CD4-positive, alpha-beta T cell treated with Interleukin-17A for 1 hour (primary cell): ENCODE data around the gene WDR48.

ENCODE experiments used
- DNase-seq: peaks from one replicate; pipeline ENCODE4 v3.0.0-alpha.2; 2020

WDR48 gene

DNA sequence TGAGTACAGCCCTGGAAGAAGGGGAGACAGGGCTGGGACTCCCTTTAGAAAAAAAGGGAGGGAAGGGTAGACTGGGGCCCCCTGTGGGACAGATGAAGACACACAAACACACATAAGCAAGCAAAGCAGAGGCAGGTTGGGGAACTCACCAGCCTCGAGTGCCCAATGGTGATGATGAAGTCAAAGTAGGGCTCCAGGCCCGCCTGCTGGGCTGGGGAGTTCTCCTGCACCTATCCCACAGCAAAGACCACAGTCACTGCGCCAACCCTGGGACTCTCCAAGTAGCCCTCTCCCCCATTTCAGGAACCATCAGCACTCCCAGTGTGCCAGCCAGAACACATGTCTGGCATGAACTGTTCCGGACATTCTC is 51.5 kb downstream of the WDR48 start:
- DNase-seq = no peak

DNA sequence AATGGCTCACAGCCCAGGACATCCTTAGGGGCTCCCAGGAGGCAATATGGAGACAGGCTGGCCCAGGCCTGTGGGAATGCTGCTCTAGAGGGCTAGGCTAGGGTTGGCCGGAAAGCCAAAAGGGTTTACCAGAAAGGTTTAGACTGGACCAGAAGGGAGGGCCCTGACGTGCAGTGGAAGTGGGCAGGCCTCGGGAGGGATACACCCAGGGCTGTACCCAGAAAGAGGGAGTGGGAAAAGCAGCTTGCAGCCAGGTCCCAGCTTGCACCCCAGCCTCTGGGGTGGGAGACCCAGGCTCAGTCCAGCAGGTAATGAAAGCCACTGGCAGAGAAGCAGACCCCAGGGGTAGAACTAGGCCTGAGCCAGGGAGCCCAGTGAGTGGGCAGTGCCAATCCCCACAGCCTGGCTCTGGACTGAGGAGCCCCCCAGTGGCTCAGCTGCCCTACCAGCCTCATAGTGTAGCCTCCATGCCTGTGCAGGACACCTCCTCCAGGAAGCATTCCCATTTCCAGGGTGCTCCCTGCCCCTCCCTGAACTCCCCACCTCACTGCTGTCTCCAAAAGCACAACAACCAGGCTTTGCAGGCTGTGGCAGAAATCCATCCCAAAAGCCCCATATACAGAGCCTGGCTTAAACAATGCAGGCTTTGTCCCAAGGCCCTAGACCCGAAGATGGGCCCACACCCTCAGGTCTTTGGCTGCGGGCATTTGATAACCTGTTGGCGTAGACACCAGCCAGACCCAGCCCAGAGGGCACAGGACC is 52.2 kb downstream of the WDR48 start:
- no peak for DNase-seq

DNA sequence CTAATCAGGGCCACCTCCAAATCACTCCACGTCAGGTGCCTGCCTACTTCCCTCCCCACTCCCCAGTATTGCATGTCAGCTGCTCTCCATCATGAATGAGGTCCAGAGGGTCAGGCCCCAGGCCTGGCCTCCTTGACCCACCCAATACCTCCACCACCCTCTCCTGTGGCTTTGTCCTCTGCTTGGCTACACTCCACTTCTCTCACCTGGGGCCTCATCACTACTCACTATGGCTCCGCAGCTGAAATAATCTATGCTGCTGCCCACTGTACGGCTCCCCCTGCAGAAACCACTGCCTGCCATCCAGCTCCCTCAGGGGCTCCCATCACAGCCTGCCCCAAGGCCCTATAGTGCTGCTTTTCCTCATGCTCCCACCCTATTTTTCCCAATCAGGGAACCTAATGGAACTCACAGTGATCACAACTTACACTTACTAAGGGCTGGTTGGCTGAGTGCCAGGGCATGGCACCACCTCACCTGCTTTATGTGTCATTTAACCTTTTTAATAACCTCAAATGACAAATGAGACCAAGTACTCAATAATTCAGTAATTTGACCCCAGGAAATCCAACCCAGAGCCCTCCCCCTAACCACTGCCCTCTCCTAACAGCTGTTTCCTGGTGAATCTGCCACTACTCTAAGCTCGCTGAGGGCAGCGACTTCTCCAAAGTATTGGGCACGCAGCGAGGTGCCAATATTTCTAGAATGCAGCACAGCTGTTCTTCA is 53.3 kb downstream of the WDR48 start:
- DNase-seq = no peak

DNA sequence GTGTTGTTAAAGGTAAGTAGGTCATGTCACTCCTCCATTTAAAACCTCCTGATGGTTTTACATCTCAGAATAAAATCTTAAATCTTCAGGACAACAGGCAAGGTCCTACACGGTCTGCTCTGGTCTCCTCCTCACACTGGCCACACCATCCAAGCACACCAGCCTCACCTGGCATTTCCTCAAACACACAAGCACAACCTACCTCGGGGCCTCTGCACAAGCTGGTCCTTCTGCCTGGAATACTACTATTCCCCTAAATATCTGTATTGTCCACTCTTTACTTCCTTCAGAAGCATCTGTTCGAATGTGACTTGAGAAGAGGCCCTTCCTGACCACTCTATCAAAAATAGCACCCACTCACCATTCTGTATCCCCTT is 53.9 kb downstream of the WDR48 start:
- no peak for DNase-seq

DNA sequence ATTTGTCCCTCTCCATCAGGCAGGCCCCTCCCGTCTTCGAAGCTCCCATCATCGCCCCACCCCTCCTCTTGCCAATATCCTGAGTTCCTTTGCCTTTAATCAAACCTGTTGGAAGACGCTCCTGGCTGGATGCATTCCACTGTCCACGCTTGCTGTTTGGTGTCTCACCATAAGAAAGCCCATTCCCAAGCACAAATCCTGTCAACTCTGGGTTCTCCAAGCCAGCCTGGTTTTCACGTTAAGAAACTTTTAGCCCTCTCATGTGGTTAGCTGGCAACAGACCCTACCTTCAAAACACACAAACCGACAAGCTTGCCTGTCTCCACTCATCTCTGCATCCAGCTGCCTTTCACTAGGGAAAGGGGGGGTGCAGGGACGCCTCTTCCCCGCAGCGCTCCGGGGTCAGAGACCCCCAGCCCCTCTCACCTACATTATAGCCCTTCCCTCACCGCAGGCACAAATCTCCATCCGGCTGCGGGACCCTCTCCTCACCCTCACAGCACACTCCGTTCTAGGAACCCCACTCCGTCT is 54.5 kb downstream of the WDR48 start:
- DNase-seq = no peak

DNA sequence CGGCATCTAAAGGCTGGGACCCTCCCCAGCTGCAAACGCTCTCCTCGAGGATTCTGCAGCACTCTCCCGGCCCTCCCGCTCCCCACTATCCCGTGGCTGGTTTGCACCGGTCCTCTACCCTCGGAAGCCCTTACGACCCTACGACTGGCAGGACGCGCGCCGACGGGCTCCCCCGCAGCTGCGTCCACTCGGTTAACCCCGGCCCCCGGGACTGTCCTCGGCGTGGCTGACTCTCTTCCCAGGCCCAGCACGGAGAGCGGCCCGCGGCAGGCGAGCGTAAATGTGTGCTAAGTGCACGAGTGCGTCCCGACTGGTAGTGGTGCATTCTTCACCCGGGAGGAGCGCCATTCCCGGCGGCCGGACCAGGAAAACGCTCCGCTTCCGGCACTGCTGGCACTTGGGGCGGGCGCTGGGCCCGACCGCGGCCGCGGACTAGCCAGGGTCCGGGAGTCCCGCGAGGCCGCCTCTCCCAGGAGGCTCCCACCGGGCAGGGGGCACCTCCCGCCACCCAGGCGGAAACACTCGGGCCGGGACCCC is 55.1 kb downstream of the WDR48 start:
- no peak for DNase-seq

DNA sequence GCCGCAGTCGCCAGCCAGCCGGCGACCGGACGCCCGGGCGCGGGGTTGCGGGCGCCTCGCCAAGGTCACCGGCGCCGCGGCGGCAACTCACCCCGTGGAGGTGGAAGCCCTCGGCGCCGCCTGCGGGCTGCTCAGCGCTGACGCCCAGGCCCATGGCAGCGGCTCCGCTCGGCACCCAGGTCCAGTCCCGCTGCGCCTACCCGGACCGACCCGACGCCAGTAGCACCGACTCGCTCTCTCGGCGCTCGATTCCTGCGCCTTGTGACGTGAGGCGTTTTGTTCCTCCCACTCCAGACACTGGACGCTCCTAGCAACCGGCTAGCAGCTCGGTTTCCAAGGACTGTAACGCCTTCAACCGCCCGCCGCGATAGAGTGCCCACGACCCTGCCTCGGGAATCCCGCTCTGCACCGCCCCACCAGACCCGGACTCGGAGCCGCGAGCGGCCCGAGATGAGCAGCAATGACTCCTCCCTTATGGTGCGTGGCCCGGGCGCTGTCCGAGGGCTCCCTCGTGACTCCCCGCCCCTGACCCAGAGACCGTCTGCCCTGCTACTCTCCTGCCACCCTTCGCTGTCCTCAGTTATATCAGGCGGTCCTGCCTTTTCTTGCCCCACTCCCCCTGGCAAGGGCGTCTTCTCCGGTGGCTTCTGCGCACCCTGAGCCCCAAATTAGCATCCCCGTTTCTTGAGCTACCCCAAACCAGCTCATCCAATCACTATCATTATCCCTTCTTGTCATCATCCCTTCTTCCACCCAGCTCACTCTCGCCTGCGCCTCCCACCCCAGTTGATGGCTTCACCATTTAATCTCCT is 55.8 kb downstream of the WDR48 start, which contains the start of the genes GORASP1 and TTC21A:
TSS of gene GORASP1 (minus strand) at position 240 of the 812 bp plus-strand sequence. CDS start at position 154, 86 bp downstream.
TSS of gene TTC21A (plus strand) at position 293 of the 812 bp plus-strand sequence. CDS start at position 451, 158 bp downstream.
- DNase-seq = peak; percentile 77

DNA sequence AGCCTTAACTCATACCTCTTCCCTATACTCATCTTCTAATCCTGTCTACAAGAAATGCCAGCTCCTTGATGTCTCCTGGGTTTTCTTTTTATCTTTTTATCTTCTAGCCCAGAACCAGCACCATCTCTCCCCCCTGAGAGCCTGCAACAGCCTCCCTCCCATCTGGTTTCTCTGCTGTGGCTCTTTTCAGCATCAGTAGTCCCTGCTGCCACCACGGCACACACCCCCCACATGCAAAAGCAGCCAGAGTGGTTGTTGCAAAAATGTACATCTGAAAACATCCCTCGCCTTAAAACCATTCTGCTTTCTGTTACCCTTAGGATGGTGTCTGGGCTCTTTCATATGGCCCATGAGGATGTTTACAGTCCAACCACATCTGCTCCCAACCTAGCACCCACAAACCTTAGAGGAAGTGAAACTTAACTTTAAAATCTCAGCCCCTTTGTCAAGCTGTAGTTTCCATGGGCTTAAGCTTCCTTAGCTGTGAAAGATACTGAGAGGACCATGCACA is 56.4 kb downstream of the WDR48 start:
- peak; percentile 62 for DNase-seq

DNA sequence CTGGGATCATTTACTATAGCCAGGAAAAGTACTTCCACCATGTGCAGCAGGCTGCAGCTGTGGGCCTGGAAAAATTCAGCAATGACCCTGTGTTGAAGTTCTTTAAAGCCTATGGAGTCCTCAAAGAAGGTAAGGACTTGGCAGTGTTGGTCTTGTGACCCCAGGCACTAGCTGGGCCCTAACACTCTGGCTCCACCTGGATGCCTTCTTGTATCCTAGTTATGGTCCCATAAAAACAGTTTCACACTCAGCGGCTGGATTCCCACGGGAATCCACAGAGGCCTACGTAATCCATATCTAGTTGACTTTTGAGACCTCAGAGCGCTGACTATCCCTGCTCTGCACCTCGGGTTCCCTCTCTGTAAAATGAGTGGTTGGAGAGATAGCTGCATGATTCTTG is 57.3 kb downstream of the WDR48 start:
- DNase-seq = no peak

DNA sequence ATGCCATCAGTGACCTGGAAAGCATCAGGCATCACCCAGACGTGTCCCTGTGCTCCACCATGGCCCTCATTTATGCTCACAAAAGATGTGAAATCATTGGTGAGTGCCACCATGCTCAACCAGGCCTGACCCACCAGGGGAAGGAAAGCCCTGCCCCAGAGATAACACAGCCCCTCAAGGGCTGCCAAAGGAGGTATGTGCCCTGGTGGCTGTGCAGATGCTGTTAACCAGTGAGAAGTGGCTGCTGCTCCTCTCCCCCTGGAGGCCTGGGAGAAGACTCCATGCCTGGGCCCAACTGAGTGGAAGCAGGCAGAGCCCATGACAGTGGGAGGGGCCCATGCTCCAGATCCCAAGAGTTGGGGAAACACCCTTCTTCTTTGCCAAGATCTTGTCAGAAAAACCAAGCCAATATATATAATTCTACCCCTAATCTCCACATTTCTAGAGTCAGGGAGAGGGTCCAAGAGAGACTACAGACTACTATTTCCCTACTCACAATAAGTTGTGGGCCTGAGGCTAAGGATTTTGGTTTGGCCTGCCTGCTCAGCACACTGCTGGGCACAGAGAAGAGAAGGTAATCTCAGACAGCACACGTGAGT is 58.3 kb downstream of the WDR48 start:
- DNase-seq = no peak

DNA sequence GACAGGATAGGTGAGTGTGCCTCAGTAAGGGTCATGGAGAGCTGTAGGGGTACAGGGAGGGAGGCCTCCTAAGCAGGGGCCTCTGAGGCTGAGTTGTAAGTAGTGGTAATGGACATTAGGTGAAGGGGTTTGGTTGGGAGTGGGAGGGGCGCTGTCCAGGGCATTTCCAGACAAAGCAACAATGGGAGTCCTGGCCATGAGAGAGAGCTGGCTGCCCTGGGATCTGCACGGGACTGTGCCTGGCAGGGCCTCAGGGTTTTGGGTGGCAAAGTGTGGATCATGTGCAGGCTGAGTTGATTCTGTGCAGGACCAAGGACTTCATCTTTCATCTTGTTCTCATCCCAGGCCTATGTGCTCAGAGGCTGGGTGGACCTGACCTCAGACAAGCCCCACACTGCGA is 60.3 kb downstream of the WDR48 start:
- DNase-seq = no peak

DNA sequence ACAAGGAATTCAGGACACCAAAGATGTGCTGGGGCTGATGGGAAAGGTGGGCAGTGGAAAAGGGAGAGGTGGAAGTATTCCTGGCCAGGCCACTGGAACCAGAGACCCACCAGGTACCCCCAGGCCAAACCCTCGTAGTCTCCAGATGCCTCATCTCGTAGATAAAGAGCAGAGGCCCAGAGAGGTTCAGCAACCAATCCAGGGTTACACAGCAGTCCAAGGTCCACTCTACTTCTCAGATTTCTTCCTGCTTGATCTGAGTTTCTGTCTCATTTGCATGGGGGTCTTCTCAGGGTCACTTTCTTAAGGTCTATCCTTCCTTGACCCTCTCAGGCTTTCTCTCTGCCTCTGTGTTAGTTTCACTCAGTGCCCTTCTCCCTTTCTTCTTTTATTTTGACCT is 60.7 kb downstream of the WDR48 start:
- DNase-seq = no peak

DNA sequence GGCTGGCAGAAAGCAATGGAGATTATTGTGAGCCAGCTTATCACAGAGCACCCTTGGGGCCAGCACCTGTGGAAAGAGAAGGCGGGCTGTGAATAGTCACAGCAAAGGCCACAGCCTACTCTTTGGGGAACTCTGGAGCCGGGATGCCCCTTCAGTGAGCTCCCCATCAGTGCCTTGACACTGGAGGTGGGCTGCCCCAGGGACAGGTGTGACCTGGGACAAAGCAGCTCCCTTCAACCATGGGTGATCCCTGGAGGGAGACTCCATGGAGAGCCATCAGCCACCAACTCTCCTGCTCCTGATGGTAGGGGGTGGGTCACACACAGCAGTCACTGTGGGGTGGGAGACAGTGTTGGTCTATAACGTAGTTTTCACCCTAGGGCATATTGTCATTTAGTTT is 61.5 kb downstream of the WDR48 start:
- no peak for DNase-seq

DNA sequence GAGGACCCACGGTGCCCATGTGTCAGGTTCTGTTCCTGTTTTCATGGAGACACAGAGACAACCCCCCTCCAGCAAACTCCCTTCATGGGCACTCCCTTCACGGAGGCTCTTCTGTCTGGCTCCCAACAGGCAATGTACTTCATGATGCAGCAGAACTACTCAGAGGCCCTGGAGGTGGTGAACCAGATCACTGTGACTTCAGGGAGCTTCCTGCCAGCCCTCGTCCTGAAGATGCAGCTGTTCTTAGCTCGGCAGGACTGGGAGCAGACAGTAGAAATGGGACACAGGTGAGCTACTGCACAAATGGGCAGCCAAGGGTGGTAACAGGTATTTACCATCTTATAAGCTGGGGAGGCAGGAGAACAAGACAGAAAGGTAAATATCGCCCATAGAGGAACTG is 62.6 kb downstream of the WDR48 start:
- DNase-seq = no peak

DNA sequence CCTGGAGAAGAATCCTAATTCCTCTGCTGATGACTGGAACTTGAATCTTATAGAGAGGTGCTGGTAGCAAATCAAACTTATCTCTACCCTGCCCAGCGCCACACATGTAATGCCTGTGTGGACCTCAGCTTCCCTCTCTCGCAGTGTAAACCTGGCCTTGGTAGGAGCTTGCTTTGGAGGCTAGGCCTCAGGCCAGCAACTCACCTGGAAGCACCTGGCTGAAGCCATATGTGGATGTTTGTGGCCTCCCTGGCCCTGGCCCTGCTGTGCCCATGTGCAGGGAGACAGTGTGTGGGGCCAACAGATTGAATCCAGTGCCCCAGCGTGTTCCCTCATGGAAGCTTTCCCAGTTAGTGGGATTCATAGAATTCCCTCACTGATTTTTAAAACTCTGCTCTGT is 64.1 kb downstream of the WDR48 start:
- DNase-seq = no peak

DNA sequence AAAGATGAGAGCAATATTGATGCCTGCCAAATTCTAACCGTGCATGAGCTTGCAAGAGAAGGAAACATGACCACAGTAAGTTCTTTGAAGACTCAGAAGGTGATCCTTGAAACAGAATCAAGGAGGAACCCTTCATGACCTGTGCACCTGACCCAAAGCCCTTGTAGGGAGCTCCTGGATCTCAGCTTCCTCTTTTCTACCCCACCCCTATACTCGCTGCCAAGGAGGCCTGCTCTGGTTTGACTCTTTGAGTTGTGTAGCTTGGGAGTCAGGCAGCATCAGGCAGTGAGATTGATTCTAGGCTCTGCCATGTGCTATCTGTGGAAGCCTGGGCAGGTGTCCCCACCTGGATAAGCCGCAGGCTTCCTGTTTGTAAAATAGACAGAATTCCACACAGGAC is 66.3 kb downstream of the WDR48 start:
- DNase-seq = no peak

DNA sequence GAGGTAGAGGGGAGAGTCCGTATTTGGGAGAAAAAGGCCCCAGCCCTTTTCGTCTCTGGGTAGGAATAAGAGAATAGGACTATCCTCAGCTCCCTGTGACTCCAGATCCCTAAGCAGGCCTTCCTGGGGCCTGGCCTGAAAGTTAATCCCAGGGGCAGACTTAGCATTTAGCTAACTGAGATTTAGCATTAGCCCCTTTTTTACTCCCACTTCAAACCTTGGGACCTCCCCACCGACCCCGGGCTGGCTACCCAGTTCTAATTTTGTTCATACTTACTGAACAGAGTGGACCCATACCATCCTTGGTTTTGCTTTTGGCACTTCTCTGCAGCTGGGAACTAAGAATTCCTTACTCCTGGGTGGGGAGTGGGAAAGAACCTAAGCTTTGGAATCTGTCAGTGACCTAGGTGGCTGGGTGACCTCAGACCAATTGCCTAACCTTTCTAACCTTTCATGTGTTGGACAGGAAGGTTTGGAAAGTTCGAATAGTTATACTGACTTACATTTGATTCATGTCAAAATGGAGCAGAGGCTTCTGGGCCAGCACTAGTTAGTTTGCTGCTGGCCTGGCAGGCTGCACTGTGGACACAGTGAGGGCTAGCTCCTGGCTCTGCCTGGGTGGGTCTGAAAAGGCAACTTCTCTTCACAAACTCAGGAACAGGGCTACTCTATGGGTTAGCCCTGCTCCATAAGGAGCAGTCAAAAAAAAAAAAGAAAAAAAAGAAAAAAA is 67.3 kb downstream of the WDR48 start:
- no peak for DNase-seq

DNA sequence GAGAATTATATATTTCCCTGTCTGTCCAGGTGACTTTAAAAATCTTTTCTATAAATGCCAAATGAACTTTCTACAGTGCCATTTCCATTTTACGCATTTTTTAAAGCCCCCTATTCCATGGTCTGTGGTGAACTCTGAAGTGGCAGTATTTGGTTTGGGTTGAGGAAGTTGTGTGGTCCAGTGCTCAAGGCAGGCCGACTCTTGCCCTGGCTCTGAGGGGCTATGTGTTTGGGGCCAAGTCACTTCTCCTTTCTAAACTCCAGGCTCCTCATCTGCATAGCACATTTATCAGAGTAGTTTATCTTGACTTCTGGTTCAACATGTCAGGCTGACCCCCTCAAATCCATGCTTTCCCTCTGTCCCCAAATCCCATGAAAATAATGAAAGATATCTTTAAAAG is 69.8 kb downstream of the WDR48 start:
- DNase-seq = no peak

DNA sequence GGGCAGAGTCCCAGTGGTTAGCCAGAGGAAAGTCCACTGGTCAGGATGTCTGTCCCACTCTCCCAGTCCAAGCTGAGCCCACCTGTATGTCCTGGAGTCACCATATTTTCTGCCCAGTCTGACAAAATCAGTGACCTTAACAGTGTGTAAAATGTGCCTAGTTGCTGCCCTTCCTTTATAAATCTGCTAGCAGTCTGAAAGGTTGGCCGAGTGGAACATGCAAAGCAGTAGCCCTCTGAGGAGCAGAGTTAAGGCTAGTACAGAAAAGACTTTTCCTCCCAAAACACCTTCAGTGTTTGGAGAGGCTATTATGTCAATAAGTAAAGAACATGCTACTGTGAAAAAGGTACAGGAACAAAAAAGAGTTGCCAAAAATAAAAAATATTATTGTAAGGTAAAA is 71.0 kb downstream of the WDR48 start:
- no peak for DNase-seq

DNA sequence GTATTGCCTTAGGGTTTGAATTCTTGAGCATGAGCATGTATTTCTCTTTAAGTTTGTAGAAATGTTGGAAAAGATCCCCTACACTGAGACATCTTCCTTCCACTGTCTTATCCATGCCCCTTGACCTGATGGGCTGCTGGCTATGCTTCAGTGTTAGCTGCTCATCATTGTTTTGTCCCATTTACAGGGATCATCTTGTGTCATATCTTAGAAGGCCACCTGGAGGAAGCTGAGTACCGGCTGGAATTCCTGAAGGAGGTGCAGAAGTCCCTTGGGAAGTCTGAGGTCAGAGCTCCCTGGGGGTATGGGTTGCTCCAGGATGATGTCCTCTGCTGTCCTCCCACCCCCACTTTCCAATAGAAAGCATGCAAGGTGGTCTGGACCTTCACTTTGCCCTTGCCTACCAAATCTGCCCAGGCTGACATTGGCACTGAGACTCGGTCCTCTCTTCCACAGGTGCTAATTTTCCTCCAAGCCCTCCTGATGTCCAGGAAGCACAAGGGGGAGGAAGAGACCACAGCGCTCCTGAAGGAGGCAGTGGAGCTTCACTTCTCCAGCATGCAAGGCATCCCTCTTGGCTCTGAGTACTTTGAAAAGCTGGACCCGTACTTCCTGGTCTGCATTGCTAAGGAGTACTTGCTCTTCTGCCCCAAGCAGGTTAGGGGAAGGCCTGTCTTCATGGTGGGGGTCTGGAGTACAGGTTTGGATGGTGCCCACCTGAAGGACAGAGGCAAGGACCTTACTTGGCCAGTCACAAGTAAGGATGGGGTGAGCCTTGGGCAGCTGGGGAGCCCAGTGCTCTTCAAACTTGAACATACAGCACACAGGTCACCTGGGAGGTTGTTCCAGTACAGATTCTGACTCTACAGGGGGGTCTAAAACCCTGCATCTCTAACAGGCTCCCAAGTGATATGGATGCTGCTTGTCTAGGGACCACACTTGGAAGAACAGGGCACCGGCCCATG is 73.3 kb downstream of the WDR48 start:
- DNase-seq = no peak
